Measurements from ENCODE around the gene CFAP46.
"Not testable (repeated sequence)": the region's sequence is repeated elsewhere in the genome, so short reads cannot be mapped to it uniquely, and the experiment has no call there.

Gene CFAP46

DNA sequence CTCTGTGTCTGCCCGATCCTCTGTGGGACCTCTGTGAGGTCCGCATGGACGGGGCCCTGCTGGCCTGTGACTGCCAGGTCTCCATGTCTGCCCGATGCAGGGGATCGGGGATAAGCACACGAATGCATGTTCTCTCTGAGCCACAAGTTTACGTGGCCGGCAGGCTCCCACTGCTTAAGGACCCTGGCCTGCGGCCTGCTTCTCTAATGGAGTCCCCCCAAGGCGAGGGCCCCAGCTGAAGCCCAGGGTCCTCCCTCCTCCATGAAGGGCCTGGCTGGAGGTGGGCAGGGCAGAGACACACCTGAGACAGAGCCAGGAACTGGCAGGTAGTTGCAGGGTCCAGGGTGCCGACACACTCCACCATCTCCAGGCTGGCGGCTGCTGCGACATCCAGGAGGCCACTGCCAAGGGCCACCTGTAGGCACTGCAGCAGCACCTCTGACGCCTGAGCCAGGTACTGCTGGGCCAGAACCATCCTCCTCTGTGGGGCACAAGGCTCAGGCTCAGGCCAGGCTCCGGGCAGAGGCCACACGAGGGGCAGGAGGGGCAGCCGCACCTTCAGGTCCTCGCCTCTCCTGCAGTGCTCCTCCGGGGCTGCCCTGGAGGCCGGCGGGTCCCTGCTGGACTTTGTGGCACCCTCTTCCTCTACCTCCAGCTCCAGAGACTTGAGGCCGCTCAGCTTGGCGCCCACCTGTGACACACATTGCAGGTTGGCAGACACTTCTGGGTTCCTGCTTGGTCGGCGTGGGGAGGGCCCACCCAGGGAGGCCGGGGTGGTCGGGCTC lies 95.5 kb downstream of the CFAP46 start:
- H3K27me3 Mint-ChIP-seq: peaks cover 25% of the 10 kb centered on the region
- no peak overlapping the region for H3K4me3 Mint-ChIP-seq
- no peak overlapping the region for H3K27ac Mint-ChIP-seq
- peak; percentile 38 for ATAC-seq
- H3K4me1 Mint-ChIP-seq: peaks cover 11% of the 10 kb centered on the region
- H3K9me3 Mint-ChIP-seq: peaks cover 11 to 15% of the 10 kb centered on the region in 2 donors
- no peak for DNase-seq

DNA sequence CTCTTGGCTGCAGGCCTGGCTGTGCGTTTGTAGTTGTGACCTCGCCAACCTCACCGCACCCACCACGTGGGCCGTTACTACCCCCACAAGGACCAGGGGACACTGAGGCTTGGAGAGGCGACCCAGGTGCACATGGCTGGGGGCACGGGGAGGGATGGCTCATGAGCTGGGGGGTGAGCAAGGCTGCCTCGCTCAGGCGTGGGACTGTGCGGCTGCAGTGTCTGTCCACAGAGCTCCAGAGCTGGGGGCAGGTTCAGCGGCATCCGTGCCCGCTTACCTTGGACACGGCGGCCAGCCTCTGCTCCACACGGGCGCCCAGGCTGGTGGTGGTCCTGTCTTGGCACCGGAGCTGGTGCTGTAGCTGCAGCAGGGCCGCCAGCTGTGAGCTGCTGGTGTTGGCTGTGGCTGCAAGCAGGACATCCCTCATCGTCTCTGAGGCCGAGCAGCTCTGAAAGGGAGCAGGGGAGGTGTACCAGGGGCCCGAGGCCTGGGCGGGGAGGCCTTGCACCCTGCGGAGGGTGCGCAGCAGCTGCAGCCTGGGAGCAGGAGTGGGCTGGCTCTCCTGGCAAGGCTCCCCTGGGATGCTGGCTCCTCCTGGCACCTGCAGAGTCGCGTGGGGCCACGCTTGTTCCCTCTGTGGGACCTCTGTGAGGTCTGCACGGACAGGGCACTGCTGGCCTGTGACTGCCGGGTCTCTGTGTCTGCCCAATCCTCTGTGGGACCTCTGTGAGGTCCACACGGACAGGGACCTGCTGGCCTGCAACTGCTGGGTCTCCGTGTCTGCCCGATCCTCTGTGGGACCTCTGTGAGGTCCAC lies 96.4 kb downstream of the CFAP46 start:
- peaks cover 11% of the 10 kb centered on the region for H3K4me1 Mint-ChIP-seq
- H3K9me3 Mint-ChIP-seq: peaks cover 11 to 16% of the 10 kb centered on the region in 2 donors

DNA sequence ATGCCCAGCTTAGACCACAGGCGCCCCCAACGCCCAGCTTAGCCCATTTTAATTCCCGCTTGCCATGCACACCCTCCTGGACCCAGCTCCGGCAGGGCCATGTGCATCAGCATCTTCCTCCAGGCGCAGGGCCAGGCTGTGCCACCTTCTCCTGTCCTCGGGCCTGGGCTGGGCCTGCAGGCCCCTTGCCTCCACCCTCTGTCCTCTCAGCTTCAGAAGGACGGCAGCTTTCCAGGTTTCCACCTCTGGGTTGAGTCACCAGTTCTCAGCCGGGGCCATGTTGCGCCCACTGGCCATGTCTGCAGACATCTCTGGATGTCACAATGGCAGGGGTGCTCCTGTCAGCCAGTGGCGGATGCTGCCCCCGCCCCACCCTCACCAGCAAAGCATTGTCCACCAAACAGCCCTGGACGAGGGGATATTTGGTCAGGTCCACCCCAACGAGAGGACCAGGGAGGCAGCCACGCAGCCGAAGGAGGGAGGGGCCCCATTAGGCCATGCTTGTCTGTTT lies 97.3 kb downstream of the CFAP46 start:
- no peak overlapping the region for H3K27ac Mint-ChIP-seq
- H3K9me3 Mint-ChIP-seq: peaks cover 11 to 16% of the 10 kb centered on the region in 2 donors
- H3K4me1 Mint-ChIP-seq: peaks cover 11% of the 10 kb centered on the region
- no peak for ATAC-seq
- H3K4me3 Mint-ChIP-seq: no peak overlapping the region
- DNase-seq: no peak
- H3K27me3 Mint-ChIP-seq: peaks cover 30% of the 10 kb centered on the region

More for the DNA sequence above, 96.4 kb downstream of the CFAP46 start:
- Mint-ChIP-seq H3K27ac (no peak overlapping the region), H3K4me3 (no peak overlapping the region), H3K27me3 (peaks cover 30% of the 10 kb centered on the region)
- ATAC-seq: no peak
- no peak for DNase-seq

DNA sequence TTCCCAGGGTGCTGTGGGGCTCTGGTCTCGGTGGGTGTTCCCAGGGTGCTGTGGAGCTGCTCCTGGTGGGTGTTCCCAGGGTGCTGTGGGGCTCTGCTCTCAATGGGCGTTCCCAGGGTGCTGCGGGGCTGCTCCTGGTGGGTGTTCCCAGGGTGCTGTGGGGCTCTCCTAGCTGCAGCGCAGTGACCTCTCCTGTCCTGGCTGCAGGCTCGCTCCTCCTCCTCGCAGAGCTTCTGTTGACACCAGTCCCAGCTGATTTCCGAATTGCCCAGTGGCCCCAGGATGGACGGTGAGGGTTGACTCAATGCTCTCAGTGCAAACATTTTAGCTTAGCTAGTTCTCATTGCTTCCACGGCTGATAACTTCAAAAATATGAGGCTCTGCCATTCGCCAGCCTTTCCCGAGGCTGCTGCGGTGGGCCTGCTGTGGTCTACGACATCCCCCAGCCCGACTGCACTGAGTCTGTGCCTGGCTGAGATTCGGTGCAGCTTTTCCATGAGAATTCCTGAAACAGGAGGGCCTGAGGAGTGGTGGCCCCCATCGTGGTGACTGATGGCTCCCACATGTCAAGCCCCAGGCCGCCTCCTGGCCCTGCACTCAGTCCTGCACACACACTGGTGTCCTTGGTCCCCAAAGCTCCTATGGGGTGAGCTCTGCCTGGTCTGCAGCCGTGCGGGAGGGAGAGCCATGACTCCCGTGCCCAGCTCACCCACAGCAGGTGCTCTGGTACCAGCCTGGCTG lies 98.1 kb downstream of the CFAP46 start:
- Mint-ChIP-seq H3K27me3 (peaks cover 35% of the 10 kb centered on the region), H3K27ac (no peak overlapping the region), H3K9me3 (peaks cover 11 to 16% of the 10 kb centered on the region in 2 donors), H3K4me3 (no peak overlapping the region), H3K4me1 (peaks cover 11% of the 10 kb centered on the region)
- no peak for ATAC-seq
- no peak for DNase-seq

DNA sequence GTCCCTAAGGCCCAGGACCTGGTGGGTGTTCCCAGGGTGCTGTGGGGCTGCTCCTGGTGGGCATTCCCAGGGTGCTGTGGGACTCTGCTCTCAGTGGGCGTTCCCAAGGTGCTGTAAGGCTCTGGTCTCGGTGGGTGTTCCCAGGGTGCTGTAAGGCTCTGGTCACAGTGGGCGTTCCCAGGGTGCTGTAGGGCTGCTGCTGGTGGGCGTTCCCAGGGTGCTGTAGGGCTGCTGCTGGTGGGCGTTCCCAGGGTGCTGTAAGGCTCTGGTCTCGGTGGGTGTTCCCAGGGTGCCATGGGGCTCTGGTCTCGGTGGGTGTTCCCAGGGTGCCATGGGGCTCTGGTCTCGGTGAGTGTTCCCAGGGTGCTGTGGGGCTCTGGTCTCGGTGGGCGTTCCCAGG lies 99.1 kb downstream of the CFAP46 start:
- not testable (repeated sequence) for DNase-seq, H3K4me1 Mint-ChIP-seq, ATAC-seq, H3K27ac Mint-ChIP-seq, H3K4me3 Mint-ChIP-seq
- H3K9me3 Mint-ChIP-seq: peaks cover 11 to 16% of the 10 kb centered on the region in 2 donors
- peaks cover 33% of the 10 kb centered on the region for H3K27me3 Mint-ChIP-seq

DNA sequence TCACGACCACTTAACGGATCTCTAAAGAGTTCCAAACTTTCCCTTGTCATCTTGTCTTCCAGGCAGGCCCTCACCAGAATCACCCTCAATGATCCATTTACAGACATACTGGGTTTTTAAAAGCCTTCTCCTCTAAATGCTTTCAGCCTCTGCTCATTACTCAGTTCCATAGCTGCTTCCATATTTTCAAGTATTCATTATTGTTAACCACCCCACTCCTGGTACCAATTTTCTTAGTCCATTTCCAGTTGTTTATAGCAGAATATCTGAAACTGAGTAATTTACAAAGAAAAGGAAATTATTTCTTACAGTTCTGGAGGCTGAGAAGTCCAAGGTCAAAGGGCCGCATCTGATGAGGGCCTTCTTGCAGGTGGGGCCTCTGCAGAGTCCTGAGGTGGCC lies 100.0 kb downstream of the CFAP46 start:
- peaks cover under 1% of the 10 kb centered on the region for H3K4me1 Mint-ChIP-seq
- H3K9me3 Mint-ChIP-seq: peaks cover 11 to 16% of the 10 kb centered on the region in 2 donors
- H3K27me3 Mint-ChIP-seq: peaks cover 25% of the 10 kb centered on the region
- no peak overlapping the region for H3K27ac Mint-ChIP-seq
- ATAC-seq: no peak
- no peak overlapping the region for H3K4me3 Mint-ChIP-seq
- no peak for DNase-seq

DNA sequence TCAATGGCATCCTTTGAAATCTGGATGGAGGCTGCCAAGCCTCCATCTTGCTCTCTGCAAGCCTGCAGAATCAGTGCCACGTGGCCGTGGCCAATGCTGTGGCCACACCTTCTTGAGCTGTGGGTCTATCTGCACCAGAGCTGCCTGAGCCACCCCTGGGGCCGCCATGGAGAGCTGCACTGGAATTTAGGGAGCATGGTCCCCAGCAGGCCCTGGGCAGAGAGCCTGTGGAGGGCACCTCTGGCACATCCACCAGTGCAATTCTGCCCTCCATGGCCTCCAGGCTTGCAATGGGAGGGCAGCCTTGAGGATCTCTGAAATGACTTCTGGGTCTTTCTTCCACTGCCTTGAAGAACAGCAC lies 100.8 kb downstream of the CFAP46 start:
- peaks cover 25% of the 10 kb centered on the region for H3K27me3 Mint-ChIP-seq
- peaks cover 11 to 16% of the 10 kb centered on the region in 2 donors for H3K9me3 Mint-ChIP-seq
- no peak overlapping the region for H3K4me3 Mint-ChIP-seq
- no peak for ATAC-seq
- peaks cover 5% of the 10 kb centered on the region for H3K4me1 Mint-ChIP-seq
- no peak overlapping the region for H3K27ac Mint-ChIP-seq
- no peak for DNase-seq

DNA sequence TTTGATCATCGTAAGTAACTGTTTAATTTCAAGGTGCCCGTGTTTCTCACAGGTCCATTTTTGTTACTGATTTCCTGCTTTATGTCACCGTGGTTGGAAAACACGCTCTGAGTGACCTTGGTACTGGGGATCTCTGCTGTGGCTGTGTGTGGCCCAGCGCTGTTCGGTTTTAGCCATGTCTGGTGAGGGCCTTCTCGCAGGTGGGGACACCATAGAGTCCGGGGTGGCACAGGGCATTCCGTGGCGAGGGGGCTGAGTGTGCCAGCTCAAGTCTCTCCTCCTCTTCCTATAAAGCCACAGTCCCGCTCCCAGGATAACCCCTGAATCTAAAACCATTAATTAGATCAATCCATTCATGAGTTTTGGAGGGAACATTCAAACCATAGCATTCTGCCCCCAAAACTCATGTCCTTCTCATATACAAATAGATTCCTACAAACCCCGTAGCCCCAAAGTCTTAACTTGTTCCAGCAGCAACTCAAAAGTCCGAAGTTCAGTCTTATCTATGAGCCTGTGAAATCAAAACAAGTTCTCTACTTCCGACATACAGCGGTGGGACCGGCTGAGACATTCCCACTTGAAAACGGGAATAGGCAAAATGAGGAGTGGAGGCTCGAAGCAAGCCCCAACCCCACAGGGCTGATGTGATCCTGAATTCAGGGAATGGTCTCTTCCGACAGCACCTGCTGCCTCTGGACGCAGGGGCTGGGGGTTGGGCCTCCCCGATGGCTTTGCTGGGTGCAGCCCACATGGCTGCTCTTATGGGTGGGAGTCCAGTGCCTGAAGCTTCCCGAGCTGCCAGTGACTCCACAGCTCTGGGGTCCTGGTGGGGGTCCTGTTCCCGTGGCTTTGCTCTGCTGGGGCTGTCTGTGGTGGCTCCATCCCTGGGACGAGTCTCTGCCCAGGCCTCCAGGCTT lies 101.4 kb downstream of the CFAP46 start:
- ATAC-seq (no peak), DNase-seq (no peak)
- H3K4me1 Mint-ChIP-seq: peaks cover 5% of the 10 kb centered on the region
- no peak overlapping the region for H3K27ac Mint-ChIP-seq
- peaks cover 11 to 16% of the 10 kb centered on the region in 2 donors for H3K9me3 Mint-ChIP-seq
- H3K4me3 Mint-ChIP-seq: no peak overlapping the region
- H3K27me3 Mint-ChIP-seq: peaks cover 25% of the 10 kb centered on the region

DNA sequence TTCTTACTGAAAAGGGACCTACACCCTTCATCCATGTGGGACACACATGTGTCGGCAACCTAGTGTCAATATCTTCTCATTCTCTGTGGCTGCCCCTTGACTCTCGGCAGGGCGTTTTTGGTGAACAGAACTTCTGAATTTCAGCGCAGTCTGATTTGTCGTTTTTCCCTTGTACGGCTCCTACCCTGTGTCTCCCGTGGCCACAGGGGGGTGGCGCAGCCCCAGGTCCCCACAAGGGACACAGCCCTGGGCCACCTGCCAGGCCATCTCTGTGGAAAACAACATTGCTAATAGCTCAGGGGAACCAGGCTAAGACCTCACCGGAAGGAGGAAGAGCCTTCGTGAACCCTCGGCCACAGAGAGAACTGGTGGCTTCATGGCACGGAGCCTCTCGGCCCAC lies 103.3 kb downstream of the CFAP46 start:
- ATAC-seq (no peak), DNase-seq (no peak)
- H3K4me3 Mint-ChIP-seq: no peak overlapping the region
- peak overlapping the region in 1 of 2 donors; percentile 27 for H3K27ac Mint-ChIP-seq
- peaks cover 25% of the 10 kb centered on the region for H3K27me3 Mint-ChIP-seq
- peaks cover 11 to 16% of the 10 kb centered on the region in 2 donors for H3K9me3 Mint-ChIP-seq
- peaks cover 5% of the 10 kb centered on the region for H3K4me1 Mint-ChIP-seq

DNA sequence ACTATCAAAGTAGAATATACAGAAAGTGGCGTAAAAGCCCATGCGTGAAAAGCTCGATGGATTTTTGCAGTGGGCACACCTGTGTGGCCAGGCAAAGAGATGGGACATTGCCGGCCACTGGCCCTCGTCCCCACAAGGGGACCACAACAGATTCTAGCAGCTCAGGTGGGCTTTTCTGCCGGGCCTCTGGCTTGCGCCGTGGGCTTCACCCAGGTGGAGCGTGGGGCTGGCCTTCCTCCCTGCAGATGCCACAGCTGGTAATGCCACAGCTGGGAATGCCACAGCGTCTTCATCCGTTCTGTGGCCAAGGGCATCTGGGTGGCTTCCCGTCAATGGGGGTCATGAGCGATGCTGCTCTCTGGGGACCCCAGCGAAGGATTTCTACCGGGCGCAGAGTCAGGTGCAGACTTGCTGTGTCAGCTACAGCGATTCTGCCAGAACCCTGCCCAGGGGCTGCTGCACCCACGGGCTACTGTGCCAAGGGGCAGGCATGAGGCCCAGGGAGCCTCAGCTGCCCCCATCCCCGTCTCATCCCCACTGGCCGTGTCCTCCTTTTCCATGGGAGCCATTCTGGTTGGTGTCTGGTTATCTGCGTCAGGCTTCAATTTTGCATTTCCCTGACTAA lies 103.9 kb downstream of the CFAP46 start:
- H3K9me3 Mint-ChIP-seq: peaks cover 11 to 16% of the 10 kb centered on the region in 2 donors
- ATAC-seq: no peak
- peaks cover 5% of the 10 kb centered on the region for H3K4me1 Mint-ChIP-seq
- no peak overlapping the region for H3K4me3 Mint-ChIP-seq
- H3K27me3 Mint-ChIP-seq: peaks cover 25% of the 10 kb centered on the region
- no peak overlapping the region for H3K27ac Mint-ChIP-seq
- no peak for DNase-seq

DNA sequence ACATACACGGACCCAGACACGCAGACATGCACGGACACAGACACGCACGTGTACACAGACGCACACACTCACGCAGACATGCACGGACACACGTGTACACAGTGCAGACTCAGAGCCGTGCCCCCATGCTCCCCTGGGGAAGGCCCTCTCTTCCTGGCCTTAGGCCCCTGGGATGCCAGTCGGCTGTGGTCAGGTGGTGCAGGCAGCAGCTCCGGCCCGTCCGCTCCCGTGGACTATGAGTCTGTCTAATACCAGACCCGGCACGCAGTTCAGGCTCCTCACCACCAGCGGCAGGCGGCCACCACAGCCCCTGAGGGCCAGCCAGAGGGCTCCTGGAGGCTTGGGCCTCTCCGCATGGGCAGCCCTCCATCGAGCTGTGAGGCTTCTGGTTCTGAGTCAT lies 104.5 kb downstream of the CFAP46 start:
- Mint-ChIP-seq H3K27me3 (peaks cover 25% of the 10 kb centered on the region), H3K4me1 (peaks cover 5% of the 10 kb centered on the region), H3K4me3 (no peak overlapping the region), H3K27ac (no peak overlapping the region), H3K9me3 (peaks cover 10 to 13% of the 10 kb centered on the region in 2 donors)
- DNase-seq: no peak
- ATAC-seq: no peak

DNA sequence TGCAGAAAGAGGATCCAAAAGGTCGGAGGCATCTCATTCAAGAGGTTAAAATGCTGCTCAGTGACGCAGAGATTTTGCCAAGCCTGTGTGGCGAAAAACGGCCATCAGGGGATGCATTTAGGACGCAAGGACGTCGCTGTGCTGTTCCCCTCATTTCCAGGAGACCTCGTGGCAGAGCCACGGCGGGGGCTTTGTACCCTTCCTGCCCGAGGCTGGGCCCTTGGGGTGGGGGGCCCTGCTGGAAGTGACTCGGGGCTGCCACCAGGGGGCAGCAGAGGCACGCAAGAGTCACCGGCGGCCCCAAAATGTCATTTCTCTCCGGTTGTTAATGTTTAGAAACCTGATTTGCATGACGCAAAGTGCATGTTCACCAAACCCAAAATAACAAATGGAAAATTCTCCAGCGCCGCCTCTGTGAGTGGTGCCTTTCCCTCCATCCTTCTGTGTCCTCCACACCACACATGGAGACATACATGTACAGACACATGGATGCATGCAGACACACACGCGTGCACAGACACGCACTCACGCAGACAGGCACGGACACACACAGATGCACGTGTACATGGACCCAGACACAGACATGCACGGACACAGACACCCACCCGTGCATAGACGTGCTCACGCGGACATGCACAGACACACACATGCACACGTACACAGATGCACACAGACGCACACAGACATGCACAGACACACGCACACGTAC lies 105.4 kb downstream of the CFAP46 start:
- Mint-ChIP-seq H3K4me1 (peaks cover 5% of the 10 kb centered on the region), H3K9me3 (peaks cover 1 to 3% of the 10 kb centered on the region in 2 donors), H3K27ac (peak overlapping the region in 1 of 2 donors; percentile 42), H3K4me3 (no peak overlapping the region), H3K27me3 (peaks cover 24% of the 10 kb centered on the region)
- peak; percentile 41 for ATAC-seq
- peak; percentile 40 to 47 for DNase-seq

DNA sequence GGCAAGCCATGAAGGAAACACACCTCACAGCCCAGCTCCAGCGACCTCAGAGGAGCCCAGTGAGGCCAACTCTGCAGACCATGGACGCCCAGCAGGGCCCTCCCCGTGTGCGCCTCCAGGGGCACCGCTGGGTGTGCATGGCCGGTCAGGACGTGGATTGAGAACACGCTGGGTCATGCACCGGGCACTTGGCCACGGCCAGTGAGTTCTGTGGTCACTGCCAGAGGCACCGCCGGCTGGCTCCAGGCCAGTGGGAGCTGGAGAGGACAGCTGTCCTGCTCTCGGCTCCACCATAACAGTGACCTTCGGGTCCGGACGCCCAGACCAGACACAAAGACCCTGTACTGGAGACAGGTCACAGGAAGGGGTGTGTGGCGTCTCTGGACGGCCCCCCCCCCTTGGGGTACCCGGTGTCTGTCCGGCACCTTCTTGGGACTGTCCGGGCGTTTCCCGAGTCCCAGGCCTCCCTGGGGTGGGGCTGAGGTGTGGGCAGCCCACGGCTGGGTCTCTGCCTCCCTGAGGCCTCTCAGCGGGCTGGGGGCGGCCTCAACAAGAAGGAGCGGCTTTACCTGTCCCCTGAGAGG lies 106.0 kb downstream of the CFAP46 start:
- Mint-ChIP-seq H3K4me3 (no peak overlapping the region), H3K27me3 (peaks cover 23% of the 10 kb centered on the region), H3K27ac (no peak overlapping the region), H3K9me3 (no peaks in the 10 kb centered on the region), H3K4me1 (peaks cover 5% of the 10 kb centered on the region)
- DNase-seq (no peak), ATAC-seq (peak; percentile 28)

Data from stimulated activated naive CD8-positive, alpha-beta T cell treated with anti-CD3 and anti-CD28 coated beads, Interleukin-15, amount 100 ng/mL, for 72 hours (primary cell).